Progenitor cell of endocrine pancreas (in vitro differentiated cells): ENCODE measurements around the gene ARSB. TPM values are rescaled to one million over a fixed set of nuclear protein-coding genes. Genes with fewer than 3 reads are reported as not detected.

ENCODE experiments used
- DNase-seq: peaks from one replicate; pipeline ENCODE4 v3.0.0; 2021; ENCODE audit warnings: low spot score; ENCODE audit not compliant: unreplicated experiment
- H3K27ac Mint-ChIP-seq: 2 replicates; pipeline ENCODE4 v1.8.0; 2021; ENCODE audit warnings: mild to moderate bottlenecking, moderate library complexity, mixed read lengths
- H3K27me3 Mint-ChIP-seq: 2 replicates; pipeline ENCODE4 v1.8.0; 2021; ENCODE audit warnings: mixed read lengths
- H3K36me3 Mint-ChIP-seq: 2 replicates; pipeline ENCODE4 v1.8.0; 2022; ENCODE audit warnings: mixed read lengths; ENCODE audit not compliant: insufficient read depth
- H3K4me1 Mint-ChIP-seq: 2 replicates; pipeline ENCODE4 v1.8.0; 2021; ENCODE audit warnings: low read depth, mixed read lengths
- H3K4me3 Mint-ChIP-seq: 2 replicates; pipeline ENCODE4 v1.8.0; 2021; ENCODE audit warnings: low read depth, mild to moderate bottlenecking, moderate library complexity, mixed read lengths
- H3K9me3 Mint-ChIP-seq: 2 replicates; pipeline ENCODE4 v1.8.0; 2021; ENCODE audit warnings: low read depth, mixed read lengths
- CTCF ChIP-seq: fragments of 200-600 bp; sonication (generic); IDR thresholded peaks from one replicate; pipeline ENCODE4 v1.5.0; 2021; ENCODE audit warnings: antibody characterized with exemption, mild to moderate bottlenecking; ENCODE audit not compliant: unreplicated experiment
- total RNA-seq: library from RNA; stranded (reverse); gene quantifications from 2 replicates; pipeline ENCODE4 v1.2.1, GENCODE V29; 2021

The ARSB gene
- total RNA-seq, 1 donor from 2014 or later = 17.7 TPM

DNA sequence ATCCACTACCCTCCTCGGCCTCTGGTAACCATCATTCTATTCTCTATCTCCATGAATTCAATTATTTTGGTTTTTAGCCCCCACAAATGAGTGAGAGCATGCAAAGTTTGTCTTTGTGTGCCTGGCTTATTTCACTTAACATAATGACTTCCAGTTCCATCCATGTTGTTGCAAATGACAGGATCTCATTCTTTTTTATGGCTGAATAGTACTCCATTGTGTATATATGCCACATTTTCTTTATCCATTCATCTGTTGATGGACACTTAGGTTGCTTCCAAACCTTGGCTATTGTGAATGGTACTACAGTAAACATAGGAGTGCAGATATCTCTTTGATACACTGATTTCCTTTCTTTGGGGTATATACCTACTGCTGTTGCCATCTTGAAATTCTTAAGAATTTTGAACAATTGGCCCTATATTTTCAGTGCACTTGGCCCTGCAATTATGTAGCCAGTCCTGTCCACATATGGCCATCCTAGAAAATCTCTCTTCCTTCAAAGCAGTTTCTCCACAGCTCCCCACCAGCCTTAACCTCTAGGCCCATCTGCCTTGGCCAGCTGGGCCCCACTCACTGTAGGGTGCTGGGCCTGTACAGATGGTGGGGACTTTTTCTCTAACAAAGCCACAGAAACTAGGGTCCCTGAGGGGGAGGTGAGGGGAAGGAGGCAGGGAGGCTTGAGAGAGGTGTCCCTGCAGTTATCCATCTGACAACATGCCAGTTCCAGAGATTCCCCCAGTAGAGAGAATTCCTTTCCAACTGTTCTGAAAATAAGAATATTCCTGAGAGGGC lies 254.6 kb downstream of the ARSB start:
- Mint-ChIP-seq H3K27ac (no peak overlapping the region), H3K4me1 (peaks cover 5% of the 10 kb centered on the region), H3K36me3 (no peaks in the 10 kb centered on the region), H3K9me3 (peaks cover 3% of the 10 kb centered on the region), H3K27me3 (peaks cover 26% of the 10 kb centered on the region), H3K4me3 (no peak overlapping the region)
- no peak for TF ChIP-seq CTCF
- no peak for DNase-seq

- Mint-ChIP-seq H3K27ac (no peak overlapping the region), H3K4me3 (no peak overlapping the region), H3K4me1 (peaks cover 5% of the 10 kb centered on the region), H3K9me3 (peaks cover 3% of the 10 kb centered on the region), H3K27me3 (peaks cover 16% of the 10 kb centered on the region), H3K36me3 (no peaks in the 10 kb centered on the region)
- TF ChIP-seq CTCF = no peak
- DNase-seq = no peak
These were observed 257.0 kb downstream of the ARSB start for GRCh38 chr5:78727786-78728761.

Other genes with a start within 250 kb of the ARSB start
- 0.75 and 0.84 TPM in 2 replicates for gene DMGDH, start 84.4 kb upstream of the ARSB start, total RNA-seq
- gene BHMT2, start 84.5 kb upstream of the ARSB start, total RNA-seq = 0.64 and 1.2 TPM in 2 replicates
- 1.2 and 1.4 TPM in 2 replicates for gene BHMT, start 126.5 kb upstream of the ARSB start, total RNA-seq